ENCODE results near the gene KLK14.

DNA sequence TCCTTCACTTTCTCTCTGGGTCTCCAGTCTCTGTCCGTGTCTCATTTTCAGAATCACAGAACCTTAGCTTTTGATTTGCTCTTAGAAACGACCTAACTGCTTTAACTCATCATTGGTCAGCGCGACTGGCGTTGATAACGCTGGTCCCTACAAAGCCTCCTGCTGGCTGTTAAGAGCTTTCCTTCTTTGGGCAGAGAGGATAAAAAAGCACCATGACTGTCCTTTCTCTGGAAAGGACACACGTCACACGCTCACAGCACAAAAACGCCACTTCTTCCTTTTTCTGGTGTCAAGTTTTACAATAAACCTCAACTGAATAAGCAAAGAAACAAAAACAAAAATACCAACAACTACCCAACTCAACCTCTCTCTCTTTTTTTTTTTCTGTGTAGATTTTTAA is 46.2 kb downstream of the KLK14 start:
- TF ChIP-seq POLR2A (IDR thresholded peaks at IDR 0.05; ENCODE audit: low read length) (no peak), GATA1 (IDR thresholded peaks at IDR 0.05; ENCODE audit: low read depth, low read length) (no peak)
